HG02970 (cell line): ENCODE data around the gene FIGNL2.

Experiments
- ATAC-seq: cut with Tn5 transposase; IDR thresholded peaks from one replicate; pipeline ENCODE4 v1.9.1; 2021; ENCODE audit warnings: mild to moderate bottlenecking, moderate library complexity, moderate number of reproducible peaks; ENCODE audit not compliant: unreplicated experiment, low FRiP score

Gene FIGNL2

DNA sequence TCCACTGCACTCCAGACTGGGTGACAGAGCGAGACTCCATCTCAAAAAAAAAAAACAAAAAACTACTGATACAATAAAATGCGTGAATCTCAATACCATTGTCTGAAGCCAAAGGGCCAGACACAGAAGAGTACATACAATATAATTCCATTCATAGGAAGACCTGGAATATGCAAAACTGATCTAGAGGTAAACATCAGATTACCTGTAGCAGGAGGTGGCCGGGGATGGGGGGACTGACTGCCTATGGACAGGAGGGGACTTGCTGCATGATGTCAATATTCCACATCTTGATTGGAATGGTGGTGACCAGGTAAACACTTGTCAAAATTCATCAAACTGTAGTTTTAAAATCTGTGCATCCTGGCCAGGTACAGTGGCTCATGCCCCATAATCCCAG, 12.5 kb upstream of the FIGNL2 start:
- no peak for ATAC-seq

DNA sequence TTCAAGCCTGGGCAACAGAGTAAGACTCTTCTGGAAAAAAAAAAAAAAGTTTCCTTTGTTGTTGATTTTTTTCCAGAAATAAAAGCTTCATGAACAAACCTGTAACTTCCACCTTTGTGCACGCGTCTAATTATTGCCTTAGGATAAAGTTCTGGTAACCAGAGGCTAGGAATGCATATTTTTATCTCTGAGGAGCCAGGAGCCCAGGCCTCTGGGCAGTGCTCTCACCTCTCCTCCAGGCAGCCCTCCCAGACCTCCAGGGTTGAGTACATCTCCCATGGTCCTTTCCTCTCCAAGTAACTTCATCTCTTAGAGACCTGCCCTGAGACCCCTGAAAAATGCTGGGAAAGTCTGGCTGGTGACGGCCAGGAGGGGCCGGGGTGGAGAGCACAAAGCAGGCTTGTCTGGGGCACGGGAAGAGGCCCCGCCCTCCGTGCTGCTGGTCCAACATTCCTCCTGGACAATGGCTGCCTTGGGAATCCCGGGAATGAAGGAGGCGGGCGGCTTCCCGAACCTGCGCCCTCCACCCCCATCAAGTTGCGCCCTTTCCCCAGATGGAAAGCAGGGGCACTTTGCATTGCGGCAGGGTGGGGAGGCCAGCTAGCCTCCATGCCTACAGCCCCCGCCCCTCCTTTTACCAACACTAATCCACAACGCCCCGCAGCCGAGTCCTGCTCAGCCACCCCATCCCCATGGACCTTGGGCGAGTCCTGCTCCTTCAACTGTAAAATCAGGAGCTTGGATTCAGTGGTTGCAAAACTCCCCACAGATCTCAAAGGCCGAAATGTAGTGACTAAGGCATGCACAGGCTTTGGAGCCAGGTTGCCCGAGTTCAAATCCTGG, 7.3 kb upstream of the FIGNL2 start:
- no peak for ATAC-seq

DNA sequence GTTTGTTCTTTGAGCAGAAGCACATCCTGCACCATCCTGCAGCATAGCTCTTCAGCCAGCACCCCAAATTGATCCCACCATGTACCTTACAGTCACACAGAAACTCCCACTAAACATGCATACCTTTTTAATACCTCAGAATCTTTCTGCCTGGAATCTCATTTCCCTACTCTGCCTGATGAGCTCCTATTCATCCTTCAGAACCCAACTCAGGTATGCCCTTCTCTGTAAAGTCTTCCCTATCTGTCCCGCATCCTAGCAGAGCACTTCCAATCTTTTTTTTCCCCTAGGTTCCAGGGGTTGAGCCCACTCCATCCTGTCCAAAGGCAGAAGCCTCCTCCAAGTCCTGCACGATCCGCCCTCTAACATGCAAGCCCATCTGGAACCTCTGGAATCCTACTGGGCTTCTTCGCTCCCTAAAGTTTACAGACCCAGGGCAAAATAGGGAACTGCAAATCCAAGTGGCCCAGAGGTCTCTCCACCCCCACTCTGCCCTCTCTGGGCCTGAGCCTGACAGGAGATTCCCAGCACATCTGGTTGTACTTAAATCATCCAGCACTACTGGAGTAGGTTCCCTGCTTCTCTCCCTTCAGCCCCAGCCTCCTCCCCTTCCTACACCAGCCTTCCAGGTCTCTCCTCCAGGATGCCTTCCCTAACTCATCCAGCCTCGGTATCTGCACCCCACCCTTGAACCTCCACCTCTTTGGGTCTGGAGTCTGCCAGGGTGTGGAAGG, 4.1 kb upstream of the FIGNL2 start:
- ATAC-seq = no peak

DNA sequence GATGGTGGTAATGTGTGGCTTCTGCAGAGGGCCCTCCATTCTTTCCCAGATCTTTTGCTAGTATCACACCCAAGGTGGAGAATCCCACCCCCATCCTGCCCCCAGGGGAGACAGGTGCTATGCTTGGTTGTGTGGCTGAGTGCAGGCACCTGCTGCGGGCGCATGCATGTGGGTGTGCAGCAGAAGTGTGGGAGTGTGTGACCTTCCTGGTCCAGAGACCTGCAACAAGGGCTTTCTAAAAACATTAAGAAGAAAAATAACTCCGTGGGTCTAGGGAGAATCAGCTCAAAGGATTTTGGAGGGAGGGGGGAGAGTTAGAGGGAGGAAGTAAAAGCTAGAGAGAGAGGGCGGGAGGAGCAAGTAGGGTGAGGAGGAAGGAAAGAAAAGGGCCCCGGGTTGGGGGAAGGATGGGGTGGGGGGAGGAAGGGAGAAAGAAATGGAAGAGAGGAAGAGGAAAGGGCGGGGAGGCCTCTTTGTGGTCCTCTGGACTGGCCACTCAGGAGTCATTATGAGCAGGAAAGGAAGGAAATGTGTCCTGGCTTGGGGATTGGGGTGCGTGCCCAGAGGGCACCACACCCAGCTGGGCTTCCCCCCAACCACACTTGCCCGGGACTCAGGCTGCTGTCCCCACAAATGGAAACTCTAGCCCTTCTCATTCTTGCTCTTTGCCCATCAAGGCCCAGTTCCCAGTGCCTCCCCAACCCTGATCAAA, 3.1 kb upstream of the FIGNL2 start:
- no peak for ATAC-seq

DNA sequence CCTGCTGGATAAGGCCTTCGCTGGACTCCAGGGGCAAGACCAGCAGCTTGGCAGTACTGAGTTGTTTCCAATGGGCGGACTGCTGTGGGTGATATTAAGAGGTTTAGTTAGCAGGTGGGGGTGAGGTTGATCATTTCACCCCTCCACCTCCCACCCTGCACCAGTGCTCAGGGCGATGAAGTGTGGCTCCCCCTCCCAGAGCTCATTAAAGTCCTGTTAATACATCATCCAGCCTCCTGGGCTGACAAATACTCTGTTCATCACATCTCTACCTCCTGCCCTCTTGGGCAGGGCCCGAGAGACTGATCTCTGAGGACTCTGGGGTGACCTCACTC, 2.4 kb upstream of the FIGNL2 start:
- no peak for ATAC-seq

DNA sequence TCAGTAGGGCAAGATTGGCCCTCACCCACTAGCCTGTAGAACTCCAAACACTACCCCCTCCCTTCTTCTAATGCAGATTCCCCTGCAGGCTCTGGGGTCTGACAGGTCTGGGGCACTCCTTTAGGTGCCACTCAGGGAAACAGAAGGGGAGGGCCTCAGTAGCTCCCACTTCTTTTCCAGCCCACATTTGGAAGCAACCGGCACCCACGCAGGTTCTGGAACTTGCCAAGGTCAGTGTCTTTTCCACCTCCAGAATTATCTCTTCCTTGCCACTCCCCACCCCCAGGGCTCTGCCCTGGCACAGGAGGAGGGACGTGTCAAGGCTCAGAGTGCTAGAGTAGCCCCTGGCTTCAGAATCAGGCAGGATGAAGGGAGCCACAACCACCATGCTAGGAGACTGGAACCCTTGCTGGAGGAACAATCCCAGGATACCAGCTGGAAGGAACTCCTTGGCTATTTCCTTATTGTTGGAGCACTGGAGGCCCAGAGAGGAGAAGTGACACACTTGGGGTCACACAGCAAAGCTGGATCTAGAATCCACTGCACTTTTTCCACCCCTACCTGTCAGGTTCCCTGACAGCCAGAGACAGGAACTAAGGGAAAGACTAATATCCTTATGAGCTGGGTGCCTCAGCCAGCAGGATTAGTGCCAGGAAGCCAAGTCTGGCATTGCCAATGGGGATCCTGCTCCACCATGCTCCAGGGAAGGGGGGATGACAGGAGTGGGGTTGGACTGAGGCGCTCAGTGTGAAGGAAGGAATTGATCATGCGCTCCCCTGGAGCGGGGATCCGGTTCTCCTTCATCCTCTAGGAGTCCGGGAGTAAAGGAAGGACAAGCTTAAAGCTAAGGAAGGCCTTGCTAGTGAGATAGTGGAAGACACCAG, 1.8 kb upstream of the FIGNL2 start:
- no peak for ATAC-seq

DNA sequence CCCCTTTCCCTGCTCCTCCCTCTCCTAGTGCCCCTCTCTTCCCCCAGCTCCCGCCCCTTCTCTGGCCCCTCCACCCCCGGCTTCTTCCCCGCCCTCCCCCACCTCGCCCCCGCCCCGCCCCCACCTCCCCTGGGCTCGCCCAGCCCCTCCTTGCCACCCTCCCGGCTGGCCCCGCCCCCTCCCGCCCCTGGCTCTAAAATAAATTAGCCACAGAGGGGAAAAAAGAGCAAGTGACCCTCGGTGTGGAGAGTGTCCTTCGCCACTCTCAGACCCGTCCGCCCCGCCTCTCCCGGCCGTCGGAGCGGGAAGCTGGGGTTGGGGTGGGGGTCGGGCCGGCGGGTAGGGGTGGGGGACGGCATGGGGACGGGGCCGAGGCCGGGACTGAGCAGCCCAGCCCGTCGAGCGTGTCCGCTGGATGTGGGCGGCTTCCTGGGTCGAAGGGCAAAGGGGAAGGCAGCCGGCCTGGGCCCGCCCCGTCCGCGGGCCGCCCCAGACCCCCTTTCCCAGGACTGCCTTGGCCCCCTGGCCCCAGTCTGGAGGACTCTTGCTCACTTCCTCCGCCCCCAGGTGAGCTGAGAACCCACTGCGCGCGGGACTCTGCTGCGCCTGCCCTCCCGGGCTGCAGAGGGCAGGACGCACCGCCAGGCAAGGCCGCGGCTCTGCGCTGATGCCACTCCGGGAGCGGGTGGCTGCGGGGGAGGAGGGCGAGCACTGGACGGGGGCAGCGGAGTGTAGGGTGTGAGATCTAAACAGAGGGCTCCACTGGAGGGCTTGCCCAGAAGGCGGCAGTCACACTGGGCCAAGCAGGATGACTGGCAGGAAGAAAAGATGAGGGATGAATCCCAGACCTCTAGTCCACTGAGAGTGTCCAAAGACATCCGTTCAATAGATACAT, 570 bp upstream of the FIGNL2 start:
- ATAC-seq = no peak

DNA sequence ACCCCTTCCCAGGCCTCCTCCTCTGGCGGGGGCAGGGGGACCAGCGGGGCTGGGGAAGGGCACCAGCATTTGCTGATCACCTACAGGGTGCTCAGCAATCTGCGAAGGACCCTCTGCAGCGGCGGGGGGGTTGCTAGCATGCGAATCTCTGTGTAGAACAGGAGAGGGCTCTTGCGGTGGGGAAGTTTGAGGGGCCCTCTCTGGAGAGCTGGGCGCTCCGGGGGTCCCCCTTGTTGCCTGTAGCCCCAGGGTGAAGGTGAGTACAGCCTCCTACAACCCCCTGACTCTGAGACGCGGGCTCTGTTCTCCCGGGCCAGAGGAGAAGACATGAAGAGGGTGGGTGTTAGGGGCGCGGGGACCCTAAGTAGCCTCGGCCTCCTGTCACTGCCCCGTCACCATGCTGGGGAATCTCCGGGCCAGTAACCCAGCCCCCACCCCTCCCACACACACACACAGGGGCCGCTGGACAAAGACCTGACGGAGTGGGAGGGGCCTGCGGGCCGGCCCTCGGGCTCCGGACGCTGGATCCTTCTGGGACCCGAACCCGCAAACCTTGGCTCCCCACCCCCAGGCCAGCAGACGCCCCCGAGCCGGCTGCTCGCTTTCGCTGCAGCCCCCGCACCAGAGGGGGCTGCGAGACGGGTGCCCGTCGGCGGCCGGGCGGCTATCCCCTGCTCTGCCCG, 734 bp downstream of the FIGNL2 start:
- ATAC-seq = no peak

DNA sequence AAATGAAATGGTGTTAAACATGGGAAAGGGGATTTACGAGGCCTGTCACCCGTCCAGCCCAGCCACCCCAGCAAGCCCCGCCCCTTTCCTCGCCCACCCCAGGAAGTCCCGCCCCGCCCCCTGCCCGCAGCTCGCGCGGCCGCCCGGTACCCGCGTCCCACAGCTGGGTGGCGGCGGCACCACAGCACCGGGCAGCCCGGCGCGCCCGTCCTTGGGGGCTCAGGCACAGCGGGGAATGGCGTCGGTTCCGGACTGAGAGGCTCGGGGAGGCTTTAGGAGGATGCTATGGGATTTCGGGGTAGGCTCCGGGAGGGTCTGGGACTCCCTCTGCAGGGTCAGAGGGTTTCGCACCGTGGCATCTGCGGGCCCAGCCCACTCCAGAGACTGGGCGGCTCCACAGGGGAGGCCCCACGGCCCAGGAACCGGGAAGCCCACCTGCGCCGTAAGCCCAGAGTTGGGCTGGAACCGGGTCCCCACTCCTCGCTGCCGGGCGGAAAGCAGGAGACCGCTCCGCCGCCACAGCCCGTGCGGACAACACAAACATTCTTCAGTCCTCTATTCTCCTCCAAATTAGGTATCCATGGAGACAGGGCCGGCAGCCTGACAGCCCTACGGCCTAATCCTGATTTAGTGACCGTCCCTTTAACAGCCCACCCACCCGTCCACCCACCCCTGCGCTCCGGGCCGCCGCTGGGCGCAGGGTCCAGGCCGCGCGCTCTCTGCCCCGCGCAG, 1.4 kb downstream of the FIGNL2 start:
- ATAC-seq = no peak

DNA sequence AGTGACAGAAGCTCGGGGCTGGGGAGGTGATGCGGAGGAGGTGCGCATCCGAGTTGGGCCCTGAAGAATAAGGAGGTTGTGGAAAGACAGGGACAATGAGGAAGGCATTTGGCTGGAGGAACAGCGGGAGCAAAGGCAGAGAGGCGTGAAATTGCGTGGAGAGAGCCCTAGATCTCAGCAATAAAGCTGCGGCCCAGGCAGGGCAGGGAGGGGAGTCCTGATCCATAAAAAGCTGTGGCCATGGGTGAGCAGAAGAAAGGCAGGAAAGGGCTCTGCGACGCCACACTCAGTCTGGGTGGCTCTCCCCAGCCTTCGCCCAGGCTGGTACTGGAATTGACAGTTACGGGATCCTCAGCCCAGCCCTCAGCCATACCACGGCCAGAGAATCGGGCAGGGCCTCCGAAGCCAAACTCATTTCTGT, 2.2 kb downstream of the FIGNL2 start:
- ATAC-seq = no peak

DNA sequence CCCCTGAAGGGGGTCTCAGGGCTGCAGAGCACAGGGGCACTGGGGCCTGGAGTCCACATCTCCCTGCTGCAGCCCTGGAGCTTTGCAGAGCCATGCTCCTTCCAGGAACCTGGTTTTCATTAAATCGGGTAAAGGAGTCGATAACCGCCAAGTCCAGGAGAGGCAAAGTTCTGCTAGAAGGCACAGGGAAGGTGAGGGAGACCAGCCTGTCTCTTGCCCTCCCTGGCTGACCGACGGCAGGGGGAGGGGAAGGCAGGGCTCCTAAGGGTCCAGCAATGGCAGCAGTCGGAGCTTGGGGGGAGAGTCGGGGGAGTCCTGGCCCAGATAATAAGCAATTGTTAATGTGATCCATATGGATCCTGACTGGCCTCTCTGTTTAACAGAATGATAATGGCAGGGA, 3.0 kb downstream of the FIGNL2 start:
- ATAC-seq = no peak

DNA sequence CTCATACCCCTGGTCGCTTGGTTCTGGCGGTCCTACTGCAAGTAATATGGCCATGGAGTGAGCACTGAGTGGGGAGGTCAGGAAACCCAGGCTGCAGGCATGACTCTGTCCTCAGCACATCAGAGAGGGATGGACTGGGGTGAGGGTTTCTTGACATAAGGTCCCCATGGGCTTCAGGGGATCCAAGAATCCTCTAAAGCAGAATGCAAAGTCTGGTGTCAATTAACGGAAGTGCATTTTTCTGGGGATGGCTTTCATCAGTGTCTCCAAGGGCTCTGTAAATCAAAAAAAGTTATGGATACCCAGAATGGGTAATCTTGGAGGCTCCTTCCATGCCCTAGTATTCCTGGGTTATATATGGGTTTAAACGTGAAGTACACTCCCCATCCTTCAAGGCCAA, 3.7 kb downstream of the FIGNL2 start:
- ATAC-seq = no peak

DNA sequence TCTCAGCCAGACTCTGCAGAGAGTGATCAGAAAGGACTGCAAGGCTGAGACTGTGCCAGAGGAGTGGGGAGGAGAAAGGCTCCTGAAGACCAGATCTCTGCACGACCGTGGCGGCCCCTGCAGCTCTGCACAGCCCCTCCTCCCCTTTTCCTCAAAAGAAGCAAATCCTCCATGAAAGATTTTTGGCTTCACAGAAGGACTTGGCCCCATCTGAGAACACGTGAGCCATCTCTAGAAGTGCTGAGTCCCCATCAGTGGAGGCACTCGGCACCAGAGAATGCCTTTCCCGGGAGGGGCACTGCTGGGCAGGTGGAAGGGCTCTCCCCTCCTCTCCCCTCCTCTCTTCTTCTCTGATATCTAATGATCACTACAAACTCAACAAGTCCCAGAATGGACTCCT, 6.8 kb downstream of the FIGNL2 start:
- no peak for ATAC-seq

DNA sequence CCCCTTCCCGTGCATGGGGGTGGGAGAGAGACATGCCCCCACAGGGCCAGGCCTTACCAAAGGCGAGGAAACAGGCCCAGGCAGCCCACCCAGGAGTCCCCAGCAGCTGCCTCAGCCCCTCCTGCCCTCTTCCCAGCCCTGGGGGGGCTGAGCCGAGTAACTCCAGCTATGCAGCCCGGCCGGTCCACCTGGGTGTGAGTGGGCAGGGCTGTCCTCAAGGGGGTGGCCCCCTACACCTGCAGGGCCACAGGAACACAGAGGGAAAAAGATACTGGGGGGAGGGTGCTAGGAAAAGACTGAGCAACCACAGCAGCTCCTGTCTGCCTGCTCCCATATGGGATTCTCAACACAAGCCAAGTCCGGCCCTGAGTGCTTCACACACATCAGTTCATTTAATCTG, 7.6 kb downstream of the FIGNL2 start:
- ATAC-seq = no peak

DNA sequence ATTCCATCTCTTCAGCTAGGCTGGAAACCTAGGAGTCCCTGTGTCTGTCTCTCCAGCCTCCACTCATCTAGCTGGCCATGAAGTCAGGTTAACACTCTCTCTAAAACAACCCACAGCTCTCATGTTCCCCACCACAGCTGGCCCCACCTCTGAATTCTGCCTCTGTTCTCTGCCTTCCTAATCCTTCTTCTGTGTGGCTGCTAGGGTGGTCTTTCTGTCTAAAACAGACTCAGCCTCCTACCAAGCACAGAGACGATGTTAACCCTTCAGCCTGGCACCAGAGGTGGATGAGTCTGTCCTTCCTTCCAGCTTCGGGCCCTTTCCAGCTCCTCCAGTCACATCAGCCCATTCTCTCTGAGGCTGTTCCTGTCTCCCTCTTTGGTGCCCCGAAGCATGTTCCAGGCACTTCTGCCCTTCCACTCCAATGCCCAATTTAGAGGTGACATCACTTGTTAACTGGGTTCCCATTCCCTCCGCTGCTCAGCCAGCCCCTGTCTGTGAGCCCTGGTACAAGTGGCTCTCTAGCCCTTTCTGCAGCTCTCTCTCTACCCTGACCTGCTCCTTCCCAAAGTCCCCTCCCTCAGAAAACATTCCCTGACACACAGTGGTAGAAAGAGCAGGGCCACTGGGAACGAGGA, 9.1 kb downstream of the FIGNL2 start:
- no peak for ATAC-seq

DNA sequence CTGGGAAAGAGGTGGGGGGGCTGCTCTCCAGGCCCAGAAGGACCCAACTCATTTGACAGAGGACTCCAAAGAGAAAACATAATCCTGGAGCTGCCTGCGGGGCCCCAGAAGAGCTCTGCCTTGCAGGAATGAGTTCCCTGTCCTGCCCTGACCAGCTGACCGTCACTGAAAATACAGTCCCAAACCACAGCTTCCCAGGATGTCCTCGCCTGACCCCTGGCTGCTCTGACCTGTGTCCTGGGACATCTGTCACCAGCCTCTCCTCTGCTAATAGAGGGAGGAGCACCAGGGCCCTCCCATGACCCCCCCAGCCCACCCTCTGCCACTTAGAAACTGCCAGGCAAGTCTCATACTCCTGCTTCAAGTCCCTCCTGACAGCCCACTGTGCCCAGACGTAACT, 9.8 kb downstream of the FIGNL2 start:
- ATAC-seq = no peak

DNA sequence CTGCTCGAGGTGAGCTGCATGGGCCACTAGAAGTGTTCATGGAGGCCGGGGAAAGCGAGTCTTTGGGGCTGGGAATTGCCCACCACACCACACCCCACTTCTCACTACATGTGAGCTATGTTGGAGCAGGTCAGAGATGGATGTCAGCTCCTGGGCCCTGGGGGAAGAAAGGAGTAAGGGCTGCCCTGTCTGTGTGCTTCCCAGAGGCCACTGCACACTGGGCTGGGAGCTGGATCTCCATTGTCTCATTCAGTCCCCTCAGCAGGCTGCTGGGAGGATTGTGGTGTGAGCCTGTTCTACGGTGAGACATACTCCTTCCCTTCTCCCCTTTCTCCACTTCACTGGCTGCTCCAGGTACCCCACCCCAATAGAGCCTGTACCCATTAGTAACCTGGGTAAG, 10.5 kb downstream of the FIGNL2 start:
- ATAC-seq = no peak

DNA sequence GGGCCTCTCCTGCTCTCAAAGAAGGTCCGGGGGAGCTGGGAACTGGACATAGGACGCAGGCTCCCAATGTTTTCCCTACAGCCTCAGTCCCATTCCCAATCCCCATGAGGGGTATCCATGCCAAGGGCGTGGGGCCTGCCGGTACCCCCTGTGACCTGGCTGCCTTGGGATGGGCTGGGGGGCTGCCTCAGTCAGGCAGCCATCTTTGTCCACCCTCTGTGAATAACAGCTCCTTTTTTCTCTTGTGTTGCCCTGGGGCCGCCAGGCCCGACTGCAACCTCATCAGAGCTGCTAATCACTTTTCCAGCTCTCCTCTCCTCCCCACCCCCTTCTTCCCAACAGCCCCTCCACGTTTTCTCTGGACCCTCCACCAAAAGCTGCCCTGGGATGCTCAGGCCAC, 11.2 kb downstream of the FIGNL2 start:
- no peak for ATAC-seq
